ENCODE results near the gene DNMT3A. TPM values are rescaled to one million over a fixed set of nuclear protein-coding genes. Genes with fewer than 3 reads are reported as not detected.

The DNMT3A gene
- total and polyA plus RNA-seq, 2 donors (not counting 3 experiments of a cell fraction or from before 2014, with no cell fraction given): 23.3 to 71.7 TPM

DNA sequence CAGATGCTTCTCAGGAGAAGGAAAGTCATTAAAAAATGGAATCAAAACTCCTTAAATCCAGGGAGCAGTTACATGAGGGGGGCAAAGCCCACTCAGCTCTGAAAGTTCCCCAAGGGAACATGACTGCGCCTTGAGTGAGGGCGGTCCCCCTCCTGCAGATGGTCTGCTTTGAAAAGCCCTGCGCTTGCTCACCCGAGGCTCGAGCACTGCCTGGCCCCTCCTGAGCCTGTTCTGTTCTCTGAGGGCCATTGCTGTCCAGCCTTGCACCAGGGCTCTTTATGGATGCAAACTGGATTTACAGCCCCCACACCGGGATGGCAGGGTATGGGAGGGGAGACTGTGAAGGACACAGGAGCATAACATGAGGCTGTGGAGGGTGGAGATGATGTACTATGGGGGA lies 37.8 kb upstream of the DNMT3A start:
- DNase-seq (ENCODE audit: low read depth, low spot score): no peak
- H3K4me3 ChIP-seq (replicated peaks in 1 of 3; ENCODE audit: insufficient read depth in 1 of 3, low read depth in 1 of 3, low read length in 3 of 3): no peak overlapping the region
- no peaks in the 10 kb centered on the region for H4K20me1 ChIP-seq (replicated peaks; ENCODE audit: control insufficient read depth, extremely low read depth, insufficient read depth, low read length)
- CTCF ChIA-PET: interaction anchor here (0.9 to 1.0 kb wide), 2 partner anchors 18 to 51 kb away, joined by 3 to 4 read pairs; no protein-coding TSS in a partner anchor
- no peaks in the 10 kb centered on the region for H3K9me3 ChIP-seq (replicated peaks; ENCODE audit: control insufficient read depth, insufficient read depth, low read length)
- H3K9ac ChIP-seq (replicated peaks; ENCODE audit: extremely low read depth, insufficient read depth, low read length): no peak overlapping the region
- no peaks in the 10 kb centered on the region for H3K27me3 ChIP-seq (ENCODE audit: control insufficient read depth in 2 of 2, insufficient read depth in 2 of 2, low read length in 2 of 2)
- no TSS peak for BruUV-seq (replicated peaks)
- intact Hi-C loops (cut with micrococcal nuclease): loop anchor here (5.0 kb wide), 1 partner anchor 283 kb away; no protein-coding TSS in a partner anchor
- FAIRE-seq: no peak
- no peak overlapping the region for H3K27ac ChIP-seq (ENCODE audit: insufficient read depth, low read depth, low read length)
- H3K79me2 ChIP-seq (ENCODE audit: control insufficient read depth, insufficient read depth, low read length): no peaks in the 10 kb centered on the region
- H3K4me2 ChIP-seq (ENCODE audit: insufficient read depth, low read length): no peak overlapping the region
- POLR2A ChIA-PET: no interaction called here
- H3K4me1 ChIP-seq (ENCODE audit: control insufficient read depth, extremely low read depth, insufficient read depth, low read length): peaks cover 11% of the 10 kb centered on the region
- H3K36me3 ChIP-seq (ENCODE audit: control insufficient read depth in 2 of 2, extremely low read depth in 1 of 2, insufficient read depth in 2 of 2, low read length in 2 of 2): no peaks in the 10 kb centered on the region
- TF ChIP-seq POLR2AphosphoS5 (IDR thresholded peaks at IDR 0.05; ENCODE audit: insufficient read depth, low read depth, low read length): no peak
- H3K9me1 ChIP-seq (replicated peaks; ENCODE audit: control insufficient read depth, extremely low read depth, insufficient read depth, low read length): no peaks in the 10 kb centered on the region
- H2AFZ ChIP-seq (ENCODE audit: low read depth, low read length): no peak overlapping the region
- dilution Hi-C loops (cut with MboI; ENCODE audit: extremely low pct_ligation_motif_present, low sequenced_read_pairs): no loop called here

DNA sequence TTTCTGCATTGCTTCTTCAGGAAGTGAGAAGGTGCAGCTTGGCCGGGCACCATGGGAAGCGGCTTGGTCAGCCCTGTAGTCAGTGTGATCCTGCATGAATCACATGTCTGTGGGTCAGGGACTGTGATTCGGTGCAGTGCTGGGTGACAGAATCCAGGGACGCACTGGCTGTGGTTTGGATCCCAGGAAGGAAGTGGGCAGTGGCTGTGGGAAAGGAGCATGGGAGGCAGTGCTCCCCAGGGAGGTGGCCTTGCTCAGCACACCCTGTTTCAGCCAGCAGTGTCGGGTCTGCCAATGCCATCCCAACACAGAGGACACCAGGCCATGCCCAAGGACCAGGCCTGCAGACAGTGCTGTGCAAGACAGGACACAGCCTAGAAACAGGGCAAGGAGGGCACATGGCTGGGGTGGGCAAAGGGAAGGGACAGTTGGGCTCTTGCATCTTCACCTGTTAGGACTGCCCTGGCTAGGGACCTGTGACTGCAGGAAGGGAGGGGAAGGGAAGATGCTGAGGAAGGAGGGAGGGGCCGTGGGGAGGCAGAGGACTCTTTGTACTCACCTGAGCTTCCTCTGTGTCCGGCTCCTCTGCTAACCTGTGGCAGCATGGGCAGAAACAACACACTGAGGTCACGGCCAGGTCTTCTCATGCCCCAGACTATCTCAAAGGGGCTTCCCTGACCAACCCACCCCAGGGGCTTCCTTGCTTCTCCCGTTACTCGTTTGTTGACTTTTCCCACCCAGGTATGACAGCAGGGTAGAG lies 37.2 kb upstream of the DNMT3A start:
- H3K9me1 ChIP-seq (replicated peaks; ENCODE audit: control insufficient read depth, extremely low read depth, insufficient read depth, low read length): no peaks in the 10 kb centered on the region
- no peak overlapping the region for H3K9ac ChIP-seq (replicated peaks; ENCODE audit: extremely low read depth, insufficient read depth, low read length)
- H3K4me3 ChIP-seq (replicated peaks in 1 of 3; ENCODE audit: insufficient read depth in 1 of 3, low read depth in 1 of 3, low read length in 3 of 3): no peak overlapping the region
- no peaks in the 10 kb centered on the region for H4K20me1 ChIP-seq (replicated peaks; ENCODE audit: control insufficient read depth, extremely low read depth, insufficient read depth, low read length)
- no peak overlapping the region for H2AFZ ChIP-seq (ENCODE audit: low read depth, low read length)
- CTCF ChIA-PET: interaction anchor here (0.9 to 4.7 kb wide), 4 partner anchors 10 to 188 kb away, joined by 3 to 55 read pairs (median 5); no protein-coding TSS in a partner anchor
- no peaks in the 10 kb centered on the region for H3K36me3 ChIP-seq (ENCODE audit: control insufficient read depth in 2 of 2, extremely low read depth in 1 of 2, insufficient read depth in 2 of 2, low read length in 2 of 2)
- peaks cover 11% of the 10 kb centered on the region for H3K4me1 ChIP-seq (ENCODE audit: control insufficient read depth, extremely low read depth, insufficient read depth, low read length)
- dilution Hi-C loops (cut with MboI; ENCODE audit: extremely low pct_ligation_motif_present, low sequenced_read_pairs): no loop called here
- POLR2A ChIA-PET: no interaction called here
- DNase-seq (ENCODE audit: low read depth, low spot score) (no peak), FAIRE-seq (no peak)
- H3K9me3 ChIP-seq (replicated peaks; ENCODE audit: control insufficient read depth, insufficient read depth, low read length): no peaks in the 10 kb centered on the region
- H3K27ac ChIP-seq (ENCODE audit: insufficient read depth, low read depth, low read length): no peak overlapping the region
- intact Hi-C loops (cut with micrococcal nuclease): loop anchor here (5.0 kb wide), 1 partner anchor 283 kb away; no protein-coding TSS in a partner anchor
- H3K27me3 ChIP-seq (ENCODE audit: control insufficient read depth in 2 of 2, insufficient read depth in 2 of 2, low read length in 2 of 2): no peaks in the 10 kb centered on the region
- H3K4me2 ChIP-seq (ENCODE audit: insufficient read depth, low read length): no peak overlapping the region
- no peak for TF ChIP-seq GATA2 (IDR thresholded peaks at IDR 0.05; ENCODE audit: insufficient read depth, insufficient read length, low read depth, low read length)
- TF ChIP-seq, protein P1, sequence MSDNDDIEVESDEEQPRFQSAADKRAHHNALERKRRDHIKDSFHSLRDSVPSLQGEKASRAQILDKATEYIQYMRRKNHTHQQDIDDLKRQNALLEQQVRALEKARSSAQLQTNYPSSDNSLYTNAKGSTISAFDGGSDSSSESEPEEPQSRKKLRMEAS (IDR thresholded peaks at IDR 0.05; ENCODE audit: insufficient read depth, insufficient read length): no peak
- TF ChIP-seq POLR2AphosphoS5 (IDR thresholded peaks at IDR 0.05; ENCODE audit: insufficient read depth, low read depth, low read length): no peak
- TF ChIP-seq, protein P2, sequence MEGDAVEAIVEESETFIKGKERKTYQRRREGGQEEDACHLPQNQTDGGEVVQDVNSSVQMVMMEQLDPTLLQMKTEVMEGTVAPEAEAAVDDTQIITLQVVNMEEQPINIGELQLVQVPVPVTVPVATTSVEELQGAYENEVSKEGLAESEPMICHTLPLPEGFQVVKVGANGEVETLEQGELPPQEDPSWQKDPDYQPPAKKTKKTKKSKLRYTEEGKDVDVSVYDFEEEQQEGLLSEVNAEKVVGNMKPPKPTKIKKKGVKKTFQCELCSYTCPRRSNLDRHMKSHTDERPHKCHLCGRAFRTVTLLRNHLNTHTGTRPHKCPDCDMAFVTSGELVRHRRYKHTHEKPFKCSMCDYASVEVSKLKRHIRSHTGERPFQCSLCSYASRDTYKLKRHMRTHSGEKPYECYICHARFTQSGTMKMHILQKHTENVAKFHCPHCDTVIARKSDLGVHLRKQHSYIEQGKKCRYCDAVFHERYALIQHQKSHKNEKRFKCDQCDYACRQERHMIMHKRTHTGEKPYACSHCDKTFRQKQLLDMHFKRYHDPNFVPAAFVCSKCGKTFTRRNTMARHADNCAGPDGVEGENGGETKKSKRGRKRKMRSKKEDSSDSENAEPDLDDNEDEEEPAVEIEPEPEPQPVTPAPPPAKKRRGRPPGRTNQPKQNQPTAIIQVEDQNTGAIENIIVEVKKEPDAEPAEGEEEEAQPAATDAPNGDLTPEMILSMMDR (IDR thresholded peaks at IDR 0.05; ENCODE audit: extremely low read depth in 1 of 2, insufficient read depth in 1 of 2, low read depth in 1 of 2, low read length in 2 of 2): no peak
- TF ChIP-seq MYC (IDR thresholded peaks at IDR 0.05; ENCODE audit: low read depth, low read length): no peak
- TF ChIP-seq POLR2A (IDR thresholded peaks at IDR 0.05; ENCODE audit: low read depth, low read length): no peak
- TF ChIP-seq FOS (IDR thresholded peaks at IDR 0.05; ENCODE audit: borderline replicate concordance, insufficient read depth, low read length): no peak
- no peak for TF ChIP-seq EZH2 (IDR thresholded peaks at IDR 0.05; ENCODE audit: borderline replicate concordance, low read depth, low read length, severe bottlenecking)
- no peak for TF ChIP-seq JUN (IDR thresholded peaks at IDR 0.05; ENCODE audit: borderline replicate concordance, insufficient read depth, insufficient read length, low read depth)
- no TSS peak for BruUV-seq (replicated peaks)
- no peaks in the 10 kb centered on the region for H3K79me2 ChIP-seq (ENCODE audit: control insufficient read depth, insufficient read depth, low read length)
